Measurements from ENCODE around the gene DEF6. TPM values are rescaled to one million over a fixed set of nuclear protein-coding genes. Genes with fewer than 3 reads are reported as not detected.

DEF6 gene
- total and polyA plus RNA-seq, 2 of the 13 experiments (the other 11 are each of a cell fraction or from before 2014, with no cell fraction given) = 5.2 to 10.0 TPM

DNA sequence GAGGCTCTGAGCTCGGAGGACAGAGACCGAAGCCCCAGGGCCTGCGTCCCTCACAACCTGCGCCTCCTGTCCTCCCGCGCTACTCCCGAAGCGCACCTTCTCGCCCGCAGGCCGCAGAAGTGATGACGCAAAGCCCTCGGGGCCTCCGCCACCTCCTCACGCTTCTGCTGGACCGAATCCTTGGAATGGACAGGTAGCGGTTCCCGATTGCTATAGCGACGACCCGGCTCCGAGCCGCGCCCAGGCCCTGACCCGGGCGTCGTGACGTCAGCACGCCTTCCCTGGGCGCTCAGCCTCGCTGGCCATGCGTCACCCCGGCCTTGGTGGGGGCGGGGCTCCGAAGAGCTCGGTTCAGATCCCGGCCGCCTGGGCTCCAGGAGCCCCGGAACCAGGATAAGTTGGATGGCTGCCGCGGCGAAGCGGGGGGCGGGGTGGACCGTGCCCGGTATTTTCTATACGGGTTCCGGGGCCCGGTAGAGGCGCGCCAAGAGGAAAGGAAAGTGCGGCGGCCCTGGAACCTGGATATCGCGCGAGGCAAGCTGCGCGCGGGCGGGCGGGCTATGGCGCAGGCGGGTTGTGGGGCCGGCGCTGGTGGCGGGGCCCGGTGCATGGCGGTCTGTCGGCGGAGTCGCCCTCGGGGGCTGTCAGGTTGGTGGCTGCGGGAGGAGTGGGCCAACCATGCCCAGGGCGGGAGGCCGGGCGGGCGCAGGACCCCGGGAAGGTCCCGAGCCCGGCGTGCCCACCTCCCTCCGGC is 38.2 kb upstream of the DEF6 start, which contains the start of gene ZNF76 (continued):
- TF ChIP-seq, protein P1, sequence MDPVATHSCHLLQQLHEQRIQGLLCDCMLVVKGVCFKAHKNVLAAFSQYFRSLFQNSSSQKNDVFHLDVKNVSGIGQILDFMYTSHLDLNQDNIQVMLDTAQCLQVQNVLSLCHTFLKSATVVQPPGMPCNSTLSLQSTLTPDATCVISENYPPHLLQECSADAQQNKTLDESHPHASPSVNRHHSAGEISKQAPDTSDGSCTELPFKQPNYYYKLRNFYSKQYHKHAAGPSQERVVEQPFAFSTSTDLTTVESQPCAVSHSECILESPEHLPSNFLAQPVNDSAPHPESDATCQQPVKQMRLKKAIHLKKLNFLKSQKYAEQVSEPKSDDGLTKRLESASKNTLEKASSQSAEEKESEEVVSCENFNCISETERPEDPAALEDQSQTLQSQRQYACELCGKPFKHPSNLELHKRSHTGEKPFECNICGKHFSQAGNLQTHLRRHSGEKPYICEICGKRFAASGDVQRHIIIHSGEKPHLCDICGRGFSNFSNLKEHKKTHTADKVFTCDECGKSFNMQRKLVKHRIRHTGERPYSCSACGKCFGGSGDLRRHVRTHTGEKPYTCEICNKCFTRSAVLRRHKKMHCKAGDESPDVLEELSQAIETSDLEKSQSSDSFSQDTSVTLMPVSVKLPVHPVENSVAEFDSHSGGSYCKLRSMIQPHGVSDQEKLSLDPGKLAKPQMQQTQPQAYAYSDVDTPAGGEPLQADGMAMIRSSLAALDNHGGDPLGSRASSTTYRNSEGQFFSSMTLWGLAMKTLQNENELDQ (CRISPR knock-in tag; IDR thresholded peaks at IDR 0.05; ENCODE audit: borderline replicate concordance) = no peak; the same call in 1 of the 2 replicates
- TF ChIP-seq TCF12 (IDR thresholded peaks at IDR 0.05) (no peak), TCF12 (CRISPR knock-in tag; IDR thresholded peaks at IDR 0.05) (peak; percentile 71), SALL2 (CRISPR knock-in tag; IDR thresholded peaks at IDR 0.05) (peak; percentile 99), RFX5 (IDR thresholded peaks at IDR 0.05; ENCODE audit: low read depth, low read length) (peak; percentile 84), ZNF749 (CRISPR knock-in tag; IDR thresholded peaks at IDR 0.05; ENCODE audit: borderline replicate concordance) (peak; percentile 64; the same call in 1 of the 2 replicates), ZNF484 (CRISPR knock-in tag; IDR thresholded peaks at IDR 0.05; ENCODE audit: borderline replicate concordance, low read depth) (peak; percentile 45; the same call in 1 of the 2 replicates), HDAC6 (IDR thresholded peaks at IDR 0.05; ENCODE audit: low read depth, low read length) (no peak), RXRA (CRISPR knock-in tag; IDR thresholded peaks at IDR 0.05) (peak; percentile 95), LCORL (IDR thresholded peaks at IDR 0.05) (no peak), LCORL (CRISPR knock-in tag; IDR thresholded peaks at IDR 0.05) (peak; percentile 88), CC2D1A (CRISPR knock-in tag; IDR thresholded peaks at IDR 0.05) (no peak), TBP (CRISPR knock-in tag; IDR thresholded peaks at IDR 0.05) (0 out of 2 replicates have a peak, but pooled peaks have one; percentile 81), SMAD3 (CRISPR knock-in tag; IDR thresholded peaks at IDR 0.05) (peak; percentile 90), ZBTB42 (CRISPR knock-in tag; IDR thresholded peaks at IDR 0.05) (peak; percentile 87), ZNF230 (CRISPR knock-in tag; IDR thresholded peaks at IDR 0.05) (peak; percentile 90), ZBTB20 (CRISPR knock-in tag; IDR thresholded peaks at IDR 0.05; ENCODE audit: borderline replicate concordance, low read depth) (peak; percentile 91), ZNF546 (CRISPR knock-in tag; conservative IDR thresholded peaks at IDR 0.05) (peak; percentile 96), RBM22 (optimal IDR thresholded peaks at IDR 0.05; ENCODE audit: low read length) (peak; percentile 82), ZNF205 (CRISPR knock-in tag; IDR thresholded peaks at IDR 0.05) (peak; percentile 91)
- TF ChIP-seq, protein P2, sequence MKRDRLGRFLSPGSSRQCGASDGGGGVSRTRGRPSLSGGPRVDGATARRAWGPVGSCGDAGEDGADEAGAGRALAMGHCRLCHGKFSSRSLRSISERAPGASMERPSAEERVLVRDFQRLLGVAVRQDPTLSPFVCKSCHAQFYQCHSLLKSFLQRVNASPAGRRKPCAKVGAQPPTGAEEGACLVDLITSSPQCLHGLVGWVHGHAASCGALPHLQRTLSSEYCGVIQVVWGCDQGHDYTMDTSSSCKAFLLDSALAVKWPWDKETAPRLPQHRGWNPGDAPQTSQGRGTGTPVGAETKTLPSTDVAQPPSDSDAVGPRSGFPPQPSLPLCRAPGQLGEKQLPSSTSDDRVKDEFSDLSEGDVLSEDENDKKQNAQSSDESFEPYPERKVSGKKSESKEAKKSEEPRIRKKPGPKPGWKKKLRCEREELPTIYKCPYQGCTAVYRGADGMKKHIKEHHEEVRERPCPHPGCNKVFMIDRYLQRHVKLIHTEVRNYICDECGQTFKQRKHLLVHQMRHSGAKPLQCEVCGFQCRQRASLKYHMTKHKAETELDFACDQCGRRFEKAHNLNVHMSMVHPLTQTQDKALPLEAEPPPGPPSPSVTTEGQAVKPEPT (CRISPR knock-in tag; IDR thresholded peaks at IDR 0.05; ENCODE audit: low read depth) = peak; percentile 94
- TF ChIP-seq, protein P3, sequence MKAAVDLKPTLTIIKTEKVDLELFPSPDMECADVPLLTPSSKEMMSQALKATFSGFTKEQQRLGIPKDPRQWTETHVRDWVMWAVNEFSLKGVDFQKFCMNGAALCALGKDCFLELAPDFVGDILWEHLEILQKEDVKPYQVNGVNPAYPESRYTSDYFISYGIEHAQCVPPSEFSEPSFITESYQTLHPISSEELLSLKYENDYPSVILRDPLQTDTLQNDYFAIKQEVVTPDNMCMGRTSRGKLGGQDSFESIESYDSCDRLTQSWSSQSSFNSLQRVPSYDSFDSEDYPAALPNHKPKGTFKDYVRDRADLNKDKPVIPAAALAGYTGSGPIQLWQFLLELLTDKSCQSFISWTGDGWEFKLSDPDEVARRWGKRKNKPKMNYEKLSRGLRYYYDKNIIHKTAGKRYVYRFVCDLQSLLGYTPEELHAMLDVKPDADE (CRISPR knock-in tag; IDR thresholded peaks at IDR 0.05) = peak; percentile 82; the same call in 1 of the 2 replicates
- TF ChIP-seq, protein P4, sequence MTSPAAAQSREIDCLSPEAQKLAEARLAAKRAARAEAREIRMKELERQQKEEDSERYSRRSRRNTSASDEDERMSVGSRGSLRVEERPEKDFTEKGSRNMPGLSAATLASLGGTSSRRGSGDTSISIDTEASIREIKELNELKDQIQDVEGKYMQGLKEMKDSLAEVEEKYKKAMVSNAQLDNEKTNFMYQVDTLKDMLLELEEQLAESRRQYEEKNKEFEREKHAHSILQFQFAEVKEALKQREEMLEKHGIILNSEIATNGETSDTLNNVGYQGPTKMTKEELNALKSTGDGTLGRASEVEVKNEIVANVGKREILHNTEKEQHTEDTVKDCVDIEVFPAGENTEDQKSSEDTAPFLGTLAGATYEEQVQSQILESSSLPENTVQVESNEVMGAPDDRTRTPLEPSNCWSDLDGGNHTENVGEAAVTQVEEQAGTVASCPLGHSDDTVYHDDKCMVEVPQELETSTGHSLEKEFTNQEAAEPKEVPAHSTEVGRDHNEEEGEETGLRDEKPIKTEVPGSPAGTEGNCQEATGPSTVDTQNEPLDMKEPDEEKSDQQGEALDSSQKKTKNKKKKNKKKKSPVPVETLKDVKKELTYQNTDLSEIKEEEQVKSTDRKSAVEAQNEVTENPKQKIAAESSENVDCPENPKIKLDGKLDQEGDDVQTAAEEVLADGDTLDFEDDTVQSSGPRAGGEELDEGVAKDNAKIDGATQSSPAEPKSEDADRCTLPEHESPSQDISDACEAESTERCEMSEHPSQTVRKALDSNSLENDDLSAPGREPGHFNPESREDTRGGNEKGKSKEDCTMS (CRISPR knock-in tag; conservative IDR thresholded peaks at IDR 0.05) = no peak

All from HepG2 (cell line).